Body of pancreas (tissue), 4 donors: ENCODE measurements around the gene HS3ST5.

Experiments used
- POLR2A ChIP-seq, 3 donors: fragments of 450-650 bp; IDR thresholded peaks; one replicate each; pipeline ENCODE4 v1.6.1; 2016; ENCODE audit warnings: antibody characterized with exemption in 3 of 3, mild to moderate bottlenecking in 2 of 3
- TF ChIP-seq, protein P1 (sequence below), 7 experiments: fragments of 450-650 bp in 4 of 7; fragments of 200-600 bp in 3 of 7; sonication (generic) in 3 of 7; IDR thresholded peaks; one replicate each; pipeline ENCODE4 v1.5.1; 2016 to 2019; ENCODE audit warnings: antibody characterized with exemption in 7 of 7

DNA sequence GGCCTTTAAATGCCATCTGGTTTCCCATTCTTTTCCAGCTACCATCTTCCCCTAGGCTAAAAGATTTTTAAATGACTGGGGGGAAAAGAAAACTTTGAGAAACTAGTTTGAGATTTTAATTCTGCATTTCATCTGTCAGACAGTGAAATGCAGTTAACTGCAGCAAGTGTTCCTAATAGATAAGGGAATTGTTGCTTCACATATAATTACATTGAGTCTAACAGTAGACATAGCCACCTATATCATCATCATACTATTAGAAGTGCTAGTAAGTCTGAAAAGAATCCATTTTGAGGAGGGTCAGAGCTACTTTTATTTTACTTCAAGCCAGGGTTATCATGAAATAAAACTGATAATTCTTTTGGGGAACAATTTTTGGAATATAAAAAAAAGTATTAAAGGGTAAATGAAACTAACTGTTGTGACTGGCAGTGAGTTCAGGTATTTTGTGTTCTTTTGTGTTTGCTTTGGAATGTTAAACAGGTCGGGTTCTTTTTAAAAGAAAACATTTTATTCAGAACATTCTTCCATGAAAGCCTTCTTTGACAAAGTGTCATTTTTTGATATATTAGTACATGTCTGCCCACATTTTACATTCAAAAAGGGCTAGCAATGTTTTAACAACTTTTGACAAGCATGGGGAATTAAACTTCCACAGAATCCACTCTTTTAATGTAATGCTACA is 170.1 kb downstream of the HS3ST5 start:
- no peak for TF ChIP-seq POLR2A (IDR thresholded peaks at IDR 0.05)
- TF ChIP-seq, protein P1, sequence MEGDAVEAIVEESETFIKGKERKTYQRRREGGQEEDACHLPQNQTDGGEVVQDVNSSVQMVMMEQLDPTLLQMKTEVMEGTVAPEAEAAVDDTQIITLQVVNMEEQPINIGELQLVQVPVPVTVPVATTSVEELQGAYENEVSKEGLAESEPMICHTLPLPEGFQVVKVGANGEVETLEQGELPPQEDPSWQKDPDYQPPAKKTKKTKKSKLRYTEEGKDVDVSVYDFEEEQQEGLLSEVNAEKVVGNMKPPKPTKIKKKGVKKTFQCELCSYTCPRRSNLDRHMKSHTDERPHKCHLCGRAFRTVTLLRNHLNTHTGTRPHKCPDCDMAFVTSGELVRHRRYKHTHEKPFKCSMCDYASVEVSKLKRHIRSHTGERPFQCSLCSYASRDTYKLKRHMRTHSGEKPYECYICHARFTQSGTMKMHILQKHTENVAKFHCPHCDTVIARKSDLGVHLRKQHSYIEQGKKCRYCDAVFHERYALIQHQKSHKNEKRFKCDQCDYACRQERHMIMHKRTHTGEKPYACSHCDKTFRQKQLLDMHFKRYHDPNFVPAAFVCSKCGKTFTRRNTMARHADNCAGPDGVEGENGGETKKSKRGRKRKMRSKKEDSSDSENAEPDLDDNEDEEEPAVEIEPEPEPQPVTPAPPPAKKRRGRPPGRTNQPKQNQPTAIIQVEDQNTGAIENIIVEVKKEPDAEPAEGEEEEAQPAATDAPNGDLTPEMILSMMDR (IDR thresholded peaks at IDR 0.05): no peak
